ENCODE measurements around the gene MKRN2OS.

DNA sequence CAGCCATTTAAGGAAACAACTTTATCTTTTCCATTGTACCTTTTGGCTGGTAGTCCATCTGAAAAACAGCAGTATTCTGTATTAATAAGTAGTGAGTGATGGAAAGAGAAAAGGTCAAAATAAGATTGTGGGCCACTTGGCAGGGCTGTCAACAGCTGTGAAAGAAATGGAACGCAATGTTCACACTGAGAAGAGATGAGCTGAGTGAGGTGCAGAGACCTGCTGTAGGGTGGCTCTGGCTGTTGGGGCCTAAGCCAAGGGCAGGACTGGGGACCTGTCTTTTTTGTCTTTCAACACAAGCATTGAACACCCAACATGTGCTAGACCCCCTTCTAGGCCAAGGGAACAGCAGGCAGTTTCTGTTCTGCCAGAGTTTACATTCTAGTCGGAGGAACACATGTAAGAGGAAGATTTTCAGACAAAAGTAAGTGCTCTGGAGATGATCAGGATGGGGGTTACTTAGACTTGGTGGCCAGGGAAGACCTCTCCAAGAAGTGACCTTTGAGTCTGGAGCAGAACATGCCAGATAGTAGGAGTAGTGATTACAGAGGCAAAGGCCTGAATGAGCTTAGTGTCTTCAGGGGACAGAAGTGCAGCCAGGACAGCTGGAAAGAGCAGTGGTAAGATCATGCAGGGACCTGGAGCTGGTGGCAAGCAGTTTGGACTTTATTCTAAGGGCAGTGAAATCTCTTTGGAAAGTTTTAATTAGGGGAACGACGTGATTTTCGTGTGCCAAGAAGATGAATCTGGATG is 31.4 kb downstream of the MKRN2OS start:
- TF ChIP-seq, protein P1, sequence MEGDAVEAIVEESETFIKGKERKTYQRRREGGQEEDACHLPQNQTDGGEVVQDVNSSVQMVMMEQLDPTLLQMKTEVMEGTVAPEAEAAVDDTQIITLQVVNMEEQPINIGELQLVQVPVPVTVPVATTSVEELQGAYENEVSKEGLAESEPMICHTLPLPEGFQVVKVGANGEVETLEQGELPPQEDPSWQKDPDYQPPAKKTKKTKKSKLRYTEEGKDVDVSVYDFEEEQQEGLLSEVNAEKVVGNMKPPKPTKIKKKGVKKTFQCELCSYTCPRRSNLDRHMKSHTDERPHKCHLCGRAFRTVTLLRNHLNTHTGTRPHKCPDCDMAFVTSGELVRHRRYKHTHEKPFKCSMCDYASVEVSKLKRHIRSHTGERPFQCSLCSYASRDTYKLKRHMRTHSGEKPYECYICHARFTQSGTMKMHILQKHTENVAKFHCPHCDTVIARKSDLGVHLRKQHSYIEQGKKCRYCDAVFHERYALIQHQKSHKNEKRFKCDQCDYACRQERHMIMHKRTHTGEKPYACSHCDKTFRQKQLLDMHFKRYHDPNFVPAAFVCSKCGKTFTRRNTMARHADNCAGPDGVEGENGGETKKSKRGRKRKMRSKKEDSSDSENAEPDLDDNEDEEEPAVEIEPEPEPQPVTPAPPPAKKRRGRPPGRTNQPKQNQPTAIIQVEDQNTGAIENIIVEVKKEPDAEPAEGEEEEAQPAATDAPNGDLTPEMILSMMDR (IDR thresholded peaks at IDR 0.05; ENCODE audit: low read length): no peak
- no peak for TF ChIP-seq EZH2 (optimal IDR thresholded peaks at IDR 0.05; ENCODE audit: low read depth, low read length)
